H1 (cell line): ENCODE measurements around the gene TMEM82. TPM values are rescaled to one million over a fixed set of nuclear protein-coding genes. Genes with fewer than 3 reads are reported as not detected.

Experiments
- CTCF ChIA-PET: fragments of 300-600 bp; sonication (Branson Sonifier 250); formaldehyde crosslinking; loops from one replicate; lab custom pipeline; 2021; ENCODE audit not compliant: partially characterized antibody; lab: Charles Lee
- POLR2A ChIA-PET: fragments of 300-600 bp; sonication (Branson Sonifier 250); formaldehyde crosslinking; loops from one replicate; lab custom pipeline; 2021; ENCODE audit warnings: inconsistent platforms; ENCODE audit not compliant: partially characterized antibody; lab: Charles Lee
- DNase-seq, 2 experiments: peaks; one replicate each; pipeline versions ENCODE4 v3.0.0 to v3.0.0-alpha.2; 2010 to 2022; ENCODE audit warnings: low spot score in 2 of 2, low read depth in 1 of 2, mixed read lengths in 1 of 2
- FAIRE-seq: peaks from 2 replicates; lab custom pipeline; 2011; peaks lifted over from hg19 to GRCh38; lab: Jason Lieb, UNC
- H2AFZ ChIP-seq: 2 replicates; pipeline ENCODE4 v1.8.1; 2012; ENCODE audit warnings: low read length, inconsistent platforms
- H2AK5ac ChIP-seq: 2 replicates; pipeline ENCODE4 v1.6.1; 2013; ENCODE audit warnings: low read depth, low read length
- H2BK120ac ChIP-seq: replicated peaks from 2 replicates; pipeline ENCODE3; 2013; ENCODE audit warnings: low read depth, low read length, inconsistent platforms
- H2BK12ac ChIP-seq: 2 replicates; pipeline ENCODE4 v1.6.1; 2013; ENCODE audit warnings: low read depth, low read length
- H2BK15ac ChIP-seq: 2 replicates; pipeline ENCODE4 v1.6.1; 2013; ENCODE audit warnings: low read length
- H2BK20ac ChIP-seq: 2 replicates; pipeline ENCODE4 v1.6.1; 2013; ENCODE audit warnings: low read length
- H2BK5ac ChIP-seq: 2 replicates; pipeline ENCODE4 v1.6.1; 2013; ENCODE audit warnings: low read depth, low read length
- H3K14ac ChIP-seq: 2 replicates; pipeline ENCODE4 v1.6.1; 2013; ENCODE audit warnings: inconsistent platforms; ENCODE audit not compliant: insufficient read length
- H3K18ac ChIP-seq: 2 replicates; pipeline ENCODE4 v1.6.1; 2013; ENCODE audit warnings: low read length; ENCODE audit errors: extremely low read depth
- H3K23ac ChIP-seq: 2 replicates; pipeline ENCODE4 v1.6.1; 2013; ENCODE audit warnings: inconsistent platforms; ENCODE audit not compliant: insufficient read length
- H3K23me2 ChIP-seq: 2 replicates; pipeline ENCODE4 v1.6.1; 2013; ENCODE audit warnings: low read depth, low read length
- H3K27ac ChIP-seq: 2 replicates; pipeline ENCODE4 v1.6.1; 2011; ENCODE audit warnings: low read depth, low read length, inconsistent platforms
- H3K27me3 ChIP-seq, 4 experiments: replicated peaks in 1 of 4; 1 replicate in 1 of 4; 2 replicates in 3 of 4; pipeline versions ENCODE4 v1.6.1 to v1.8.1; 2011 to 2013; ENCODE audit warnings: low read length in 3 of 4, mild to moderate bottlenecking in 3 of 4, inconsistent platforms in 2 of 4, mixed read lengths in 2 of 4, moderate library complexity in 1 of 4; ENCODE audit not compliant: control insufficient read depth in 3 of 4, insufficient read depth in 3 of 4; ENCODE audit errors: extremely low read depth in 1 of 4
- H3K36me3 ChIP-seq, 4 experiments: 2 replicates each; pipeline versions ENCODE4 v1.6.1 to v1.8.1; 2011 to 2013; ENCODE audit warnings: mild to moderate bottlenecking in 4 of 4, low read length in 3 of 4, moderate library complexity in 2 of 4, control low read depth in 1 of 4, inconsistent platforms in 1 of 4; ENCODE audit not compliant: insufficient read depth in 4 of 4, control insufficient read depth in 2 of 4
- H3K4ac ChIP-seq: replicated peaks from 2 replicates; pipeline ENCODE3; 2013; ENCODE audit warnings: low read length, low read depth, mixed read lengths, inconsistent platforms; ENCODE audit not compliant: insufficient read length
- H3K4me1 ChIP-seq, 4 experiments: replicated peaks in 1 of 4; 1 replicate in 1 of 4; 2 replicates in 3 of 4; pipeline versions ENCODE4 v1.6.1 to v1.8.1; 2011 to 2013; ENCODE audit warnings: low read length in 3 of 4, inconsistent platforms in 2 of 4, mixed read lengths in 1 of 4; ENCODE audit not compliant: insufficient read depth in 4 of 4, control insufficient read depth in 3 of 4
- H3K4me2 ChIP-seq, 2 experiments: 2 replicates each; pipeline versions ENCODE4 v1.6.1 to v1.8.1; 2011 to 2013; ENCODE audit warnings: low read depth in 2 of 2, low read length in 2 of 2, control low read depth in 1 of 2, inconsistent platforms in 1 of 2, mild to moderate bottlenecking in 1 of 2; ENCODE audit not compliant: insufficient read depth in 1 of 2
- H3K4me3 ChIP-seq, 4 experiments: fragments of 200-600, 300-600 bp in 1 of 4; sonication (generic), shearing (Covaris generic), sonication (Bioruptor Twin) in 1 of 4; 2 replicates each; pipeline versions ENCODE4 v1.5.1 to v1.8.1; 2011 to 2016; ENCODE audit warnings: low read length in 4 of 4, low read depth in 3 of 4, control low read depth in 2 of 4, inconsistent platforms in 2 of 4, mild to moderate bottlenecking in 2 of 4, mixed read lengths in 1 of 4, moderate library complexity in 1 of 4; ENCODE audit not compliant: insufficient read depth in 2 of 4; ENCODE audit errors: extremely low read depth in 1 of 4
- H3K56ac ChIP-seq: replicated peaks from 2 replicates; pipeline ENCODE3; 2013; ENCODE audit warnings: low read depth, mild to moderate bottlenecking, mixed read lengths, low read length, inconsistent platforms; ENCODE audit not compliant: insufficient read length
- H3K79me1 ChIP-seq: 2 replicates; pipeline ENCODE4 v1.6.1; 2013; ENCODE audit warnings: low read depth, low read length, control low read depth
- H3K79me2 ChIP-seq, 2 experiments: 2 replicates each; pipeline versions ENCODE4 v1.6.1 to v1.8.1; 2012 to 2013; ENCODE audit warnings: low read length in 2 of 2, mild to moderate bottlenecking in 2 of 2, inconsistent platforms in 1 of 2; ENCODE audit not compliant: insufficient read depth in 2 of 2, control insufficient read depth in 1 of 2
- H3K9ac ChIP-seq, 4 experiments: replicated peaks in 1 of 4; 1 replicate in 1 of 4; 2 replicates in 3 of 4; pipeline versions ENCODE4 v1.6.1 to v1.8.1; 2011 to 2013; ENCODE audit warnings: low read depth in 3 of 4, low read length in 3 of 4, control low read depth in 2 of 4, mild to moderate bottlenecking in 2 of 4, moderate library complexity in 2 of 4, inconsistent platforms in 1 of 4; ENCODE audit errors: extremely low read depth in 1 of 4
- H3K9me3 ChIP-seq, 2 experiments: 2 replicates each; pipeline versions ENCODE4 v1.6.1 to v1.8.1; 2012 to 2013; ENCODE audit warnings: mild to moderate bottlenecking in 2 of 2, moderate library complexity in 2 of 2, control low read depth in 1 of 2, inconsistent platforms in 1 of 2, low read depth in 1 of 2, low read length in 1 of 2, mixed read lengths in 1 of 2; ENCODE audit not compliant: insufficient read depth in 2 of 2
- H4K20me1 ChIP-seq, 2 experiments: replicated peaks in 1 of 2; 2 replicates each; pipeline versions ENCODE3 to v1.8.1; 2011 to 2013; ENCODE audit warnings: inconsistent platforms in 2 of 2, low read length in 2 of 2, mild to moderate bottlenecking in 1 of 2; ENCODE audit not compliant: insufficient read depth in 2 of 2, control insufficient read depth in 1 of 2
- H4K5ac ChIP-seq: 2 replicates; pipeline ENCODE4 v1.6.1; 2013; ENCODE audit warnings: low read length, low read depth, mixed read lengths, inconsistent platforms; ENCODE audit not compliant: insufficient read length
- H4K8ac ChIP-seq: 2 replicates; pipeline ENCODE4 v1.8.0; 2013; ENCODE audit warnings: mild to moderate bottlenecking, moderate library complexity, low read length, inconsistent platforms; ENCODE audit not compliant: insufficient read depth; ENCODE audit errors: extremely low read depth
- H4K91ac ChIP-seq: replicated peaks from 2 replicates; pipeline ENCODE3; 2013; ENCODE audit warnings: low read length, mixed read lengths, inconsistent platforms; ENCODE audit not compliant: insufficient read length
- ASH2L ChIP-seq: fragments of 200-600, 300-600 bp; sonication (generic); IDR thresholded peaks from one replicate; pipeline ENCODE4 v1.7.1; 2017; ENCODE audit warnings: low read length
- BCL11A ChIP-seq, 2 experiments: IDR thresholded peaks; one replicate each; pipeline ENCODE4 v1.6.1; 2011; ENCODE audit warnings: low read depth in 2 of 2, low read length in 2 of 2, mild to moderate bottlenecking in 2 of 2
- POU5F1 ChIP-seq: IDR thresholded peaks from 2 replicates; pipeline ENCODE4 v1.6.1; 2011; ENCODE audit warnings: low read depth, mild to moderate bottlenecking, low read length, moderate library complexity
- RAD21 ChIP-seq, 2 experiments: IDR thresholded peaks in 1 of 2; conservative IDR thresholded peaks in 1 of 2; 2 replicates each; pipeline ENCODE4 v1.6.1; 2011; ENCODE audit warnings: low read depth in 2 of 2, low read length in 2 of 2, improper control_type of control experiment in 1 of 2, inconsistent platforms in 1 of 2, mild to moderate bottlenecking in 1 of 2, moderate library complexity in 1 of 2
- RNF2 ChIP-seq: fragments of 200-900, 300-1000 bp; sonication (generic); IDR thresholded peaks from 2 replicates; pipeline ENCODE4 v1.7.1; 2016; ENCODE audit warnings: borderline replicate concordance, low read depth, mild to moderate bottlenecking, antibody characterized with exemption, low read length; ENCODE audit not compliant: poor library complexity, severe bottlenecking; ENCODE audit errors: missing control alignments
- TEAD4 ChIP-seq: IDR thresholded peaks from 2 replicates; pipeline ENCODE4 v1.6.1; 2012; ENCODE audit warnings: low read depth, low read length, inconsistent platforms, mixed read lengths
- WGBS, 2 experiments: shearing (Covaris generic) in 1 of 2; methylation state at CpG; one replicate each; pipeline versions ENCODE4 v1.1.6 to v1.1.7; 2013 to 2015; ENCODE audit warnings: low lambda C conversion rate in 2 of 2, mixed read lengths in 2 of 2, inconsistent platforms in 1 of 2, low coverage in 1 of 2, missing lambda C conversion rate in 1 of 2; ENCODE audit not compliant: insufficient replicate concordance in 2 of 2, insufficient coverage in 1 of 2, insufficient read length in 1 of 2; ENCODE audit errors: extremely low coverage in 1 of 2, missing lambda C conversion rate in 1 of 2; 5-methylcytosine and 5-hydroxymethylcytosine counted together
- polyA plus RNA-seq, 7 experiments: library from polyadenylated mRNA; depleted of rRNA in 3 of 7; stranded (reverse) in 5 of 7; unstranded in 2 of 7; fragments of >200 nt in 5 of 7; fragments of 200-250 nt in 2 of 7; gene quantifications; 1 replicate in 5 of 7; 2 replicates in 1 of 7; 4 replicates in 1 of 7; pipeline versions ENCODE4 v1.2.1 to v1.2.3, GENCODE V29; 2011 to 2013; ENCODE audit warnings: missing spikeins in 2 of 7, mixed read lengths in 2 of 7
- total RNA-seq: library from RNA; stranded (reverse); fragmentation: NEBNext Ultra II Directional; extraction: Animal tissue kit (Norgen Biotek cat#: 25700); gene quantifications from 2 replicates; pipeline ENCODE4 v1.2.1, GENCODE V29; 2021

Gene TMEM82
- total and polyA plus RNA-seq, 2 of the 8 experiments (the other 6 are each of a cell fraction or from before 2014, with no cell fraction given): 0.32 to 2.1 TPM

- Histone ChIP-seq H3K27me3 (no peaks in the 10 kb centered on the region), H2AK5ac (no peak within 1 kb of the TSS), H4K20me1 (peaks cover 4 to 7% of the 10 kb centered on the region in 2 experiments), H4K8ac (no peak within 1 kb of the TSS), H3K56ac (no peak within 1 kb of the TSS), H4K5ac (no peak within 1 kb of the TSS), H3K79me2 (no peaks in the 10 kb centered on the region), H2BK5ac (peak within 1 kb of the TSS; percentile 35; the same call in 1 of the 2 replicates), H3K23ac (no peak within 1 kb of the TSS), H3K4me2 (no peak within 1 kb of the TSS), H2BK20ac (no peak within 1 kb of the TSS), H3K36me3 (peaks cover 0 to 8% (median 3%) of the 10 kb centered on the region in 4 experiments; a peak in 5 of 8 replicates), H4K91ac (no peak within 1 kb of the TSS), H3K14ac (no peak within 1 kb of the TSS), H2BK15ac (no peak within 1 kb of the TSS), H2BK120ac (no peak within 1 kb of the TSS), H3K4me1 (peaks cover 0 to 14% (median 4%) of the 10 kb centered on the region in 4 experiments; a peak in 4 of 7 replicates), H3K23me2 (no peaks in the 10 kb centered on the region), H3K79me1 (no peaks in the 10 kb centered on the region), H3K9me3 (no peaks in the 10 kb centered on the region), H3K27ac (no peak within 1 kb of the TSS; the same call in 1 of the 2 replicates), H3K4me3 (no peak within 1 kb of the TSS), H3K9ac (no peak within 1 kb of the TSS; a peak in 1 of 7 replicates), H3K4ac (no peak within 1 kb of the TSS), H3K18ac (no peak within 1 kb of the TSS; the same call in 1 of the 2 replicates), H2BK12ac (no peak within 1 kb of the TSS), H2AFZ (no peak within 1 kb of the TSS)
- POLR2A ChIA-PET: interaction anchor here (0.9 to 2.0 kb wide), 4 partner anchors 11 to 28 kb away, joined by 3 to 4 read pairs (median 4); no protein-coding TSS in a partner anchor
- CTCF ChIA-PET: interaction anchor here (0.6 to 6.1 kb wide), 6 partner anchors 26 to 637 kb away, joined by 3 to 41 read pairs (median 3); no protein-coding TSS in a partner anchor
- DNase-seq (no peak), FAIRE-seq (no peak)
- TF ChIP-seq RNF2: no peak
- no peak; a peak in 1 of 4 replicates for TF ChIP-seq RAD21 (IDR thresholded peaks at IDR 0.05 in 1 of 2, conservative IDR thresholded peaks at IDR 0.05 in 1 of 2; ENCODE audit: low read depth in 2 of 2, low read length in 2 of 2)
- TF ChIP-seq ASH2L: no peak
- TF ChIP-seq TEAD4: no peak
- no peak for TF ChIP-seq BCL11A (IDR thresholded peaks at IDR 0.05; ENCODE audit: low read depth in 2 of 2, low read length in 2 of 2)
- no peak for TF ChIP-seq POU5F1
- 88% methylated on average over 34 of the region's 35 CpGs; no CpG with 5 or more reads in 1 of the 2 experiments for WGBS, 2 experiments
Observed at GRCh38 chr1:15736038-15736891, 6.0 kb upstream of the TMEM82 start, which contains the start of gene SLC25A34. Gene SLC25A34, plus strand, starts transcription at chr1:15736258. Its CDS starts 228 bp downstream, at chr1:15736486.
